Type B pancreatic cell (in vitro differentiated cells): ENCODE results near the gene RSBN1L. TPM values are rescaled to one million over a fixed set of nuclear protein-coding genes. Genes with fewer than 3 reads are reported as not detected.

ENCODE experiments used
- DNase-seq: peaks from one replicate; pipeline ENCODE4 v3.0.0; 2021; ENCODE audit warnings: mixed read lengths; ENCODE audit not compliant: unreplicated experiment; ENCODE audit errors: extremely low spot score
- H3K27ac Mint-ChIP-seq: 2 replicates; pipeline ENCODE4 v1.8.0; 2021; ENCODE audit warnings: mild to moderate bottlenecking, mixed read lengths
- H3K27me3 Mint-ChIP-seq: 2 replicates; pipeline ENCODE4 v1.8.0; 2021; ENCODE audit warnings: mixed read lengths
- H3K36me3 Mint-ChIP-seq: 2 replicates; pipeline ENCODE4 v1.8.0; 2021; ENCODE audit warnings: mixed read lengths
- H3K4me1 Mint-ChIP-seq: one replicate; pipeline ENCODE4 v1.8.0; 2021; ENCODE audit warnings: mixed read lengths; ENCODE audit not compliant: unreplicated experiment
- H3K4me3 Mint-ChIP-seq: 2 replicates; pipeline ENCODE4 v1.8.0; 2021; ENCODE audit warnings: mild to moderate bottlenecking, mixed read lengths
- H3K9me3 Mint-ChIP-seq: 2 replicates; pipeline ENCODE4 v1.8.0; 2021; ENCODE audit warnings: mixed read lengths
- total RNA-seq: library from RNA; stranded (reverse); gene quantifications from 2 replicates; pipeline ENCODE4 v1.2.1, GENCODE V29; 2021; ENCODE audit warnings: low replicate concordance
- TF ChIP-seq, protein P1 (sequence below): fragments of 200-600 bp; sonication (generic); conservative IDR thresholded peaks from 2 replicates; pipeline ENCODE4 v1.5.0; 2021; ENCODE audit warnings: antibody characterized with exemption, mild to moderate bottlenecking

RSBN1L gene
- total RNA-seq, 1 donor from 2014 or later: 20.4 TPM

DNA sequence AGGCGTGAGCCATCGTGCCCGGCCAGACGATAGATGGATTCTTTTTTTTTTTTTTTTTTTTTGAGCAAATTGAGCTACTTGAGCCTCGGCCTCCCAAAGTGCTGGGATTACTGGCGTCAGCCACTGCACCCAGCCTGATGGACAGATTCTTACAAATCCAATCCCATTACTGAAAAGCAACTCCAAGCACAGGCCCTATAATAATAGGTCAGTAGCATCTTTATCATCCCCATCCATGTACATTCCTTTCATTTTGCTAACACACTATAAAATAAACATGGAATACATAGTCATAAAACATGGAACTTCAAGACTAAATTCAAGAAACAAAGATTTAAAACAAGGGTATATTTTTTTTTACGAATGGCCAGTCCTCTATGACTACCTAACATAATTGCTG is 16.0 kb upstream of the RSBN1L start:
- TF ChIP-seq, protein P1, sequence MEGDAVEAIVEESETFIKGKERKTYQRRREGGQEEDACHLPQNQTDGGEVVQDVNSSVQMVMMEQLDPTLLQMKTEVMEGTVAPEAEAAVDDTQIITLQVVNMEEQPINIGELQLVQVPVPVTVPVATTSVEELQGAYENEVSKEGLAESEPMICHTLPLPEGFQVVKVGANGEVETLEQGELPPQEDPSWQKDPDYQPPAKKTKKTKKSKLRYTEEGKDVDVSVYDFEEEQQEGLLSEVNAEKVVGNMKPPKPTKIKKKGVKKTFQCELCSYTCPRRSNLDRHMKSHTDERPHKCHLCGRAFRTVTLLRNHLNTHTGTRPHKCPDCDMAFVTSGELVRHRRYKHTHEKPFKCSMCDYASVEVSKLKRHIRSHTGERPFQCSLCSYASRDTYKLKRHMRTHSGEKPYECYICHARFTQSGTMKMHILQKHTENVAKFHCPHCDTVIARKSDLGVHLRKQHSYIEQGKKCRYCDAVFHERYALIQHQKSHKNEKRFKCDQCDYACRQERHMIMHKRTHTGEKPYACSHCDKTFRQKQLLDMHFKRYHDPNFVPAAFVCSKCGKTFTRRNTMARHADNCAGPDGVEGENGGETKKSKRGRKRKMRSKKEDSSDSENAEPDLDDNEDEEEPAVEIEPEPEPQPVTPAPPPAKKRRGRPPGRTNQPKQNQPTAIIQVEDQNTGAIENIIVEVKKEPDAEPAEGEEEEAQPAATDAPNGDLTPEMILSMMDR: no peak
- no peaks in the 10 kb centered on the region for H3K27me3 Mint-ChIP-seq
- no peak for DNase-seq
- peaks cover 30% of the 10 kb centered on the region for H3K36me3 Mint-ChIP-seq
- H3K9me3 Mint-ChIP-seq: peaks cover 5% of the 10 kb centered on the region
- H3K27ac Mint-ChIP-seq: no peak overlapping the region
- peaks cover 15% of the 10 kb centered on the region for H3K4me1 Mint-ChIP-seq
- H3K4me3 Mint-ChIP-seq: no peak overlapping the region

DNA sequence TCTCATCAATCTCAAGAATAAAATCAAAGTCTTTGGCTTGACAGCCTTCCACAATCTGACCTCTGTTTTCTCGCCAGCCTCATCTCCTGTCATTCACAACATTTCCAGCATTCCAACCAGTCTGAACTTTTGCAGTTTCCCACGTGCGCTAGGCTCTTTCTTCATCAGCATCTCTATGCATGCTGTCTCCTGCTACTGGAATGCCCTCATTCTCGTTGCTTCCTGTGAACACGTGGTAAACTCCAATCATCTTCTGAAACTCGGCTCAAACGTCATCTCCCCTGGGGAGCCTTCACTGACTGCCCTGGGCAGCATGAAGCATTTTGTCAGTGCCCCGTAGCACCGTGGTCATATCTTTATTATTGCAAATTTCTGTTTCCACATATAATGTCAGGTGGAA is 12.2 kb upstream of the RSBN1L start:
- Mint-ChIP-seq H3K4me3 (peak overlapping the region; percentile 4), H3K27me3 (no peaks in the 10 kb centered on the region), H3K9me3 (peaks cover 5% of the 10 kb centered on the region), H3K27ac (peak overlapping the region; percentile 17), H3K36me3 (peaks cover 41% of the 10 kb centered on the region), H3K4me1 (peaks cover 36% of the 10 kb centered on the region)
- TF ChIP-seq, protein P1: no peak
- no peak for DNase-seq

DNA sequence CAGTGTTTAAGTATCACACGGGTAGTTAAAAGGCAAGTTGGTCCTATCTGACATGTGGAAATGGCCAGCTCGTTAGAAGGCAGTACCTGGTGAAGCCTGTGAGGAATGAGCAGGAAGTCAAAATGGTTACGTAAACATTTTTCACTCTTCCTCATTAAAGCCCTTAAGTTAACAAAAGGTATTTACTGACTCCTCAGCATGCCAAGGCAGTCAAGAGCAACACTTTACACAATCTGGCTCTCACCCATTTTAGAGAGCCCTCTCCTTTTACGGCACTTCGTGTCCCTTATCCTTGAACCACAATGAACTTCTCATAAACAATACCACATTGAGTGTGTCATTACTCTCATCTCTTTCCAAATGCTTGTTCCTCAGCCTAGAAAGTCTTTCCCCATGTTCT is 11.0 kb upstream of the RSBN1L start:
- DNase-seq: no peak
- H3K27me3 Mint-ChIP-seq: no peaks in the 10 kb centered on the region
- H3K9me3 Mint-ChIP-seq: no peaks in the 10 kb centered on the region
- peaks cover 40% of the 10 kb centered on the region for H3K36me3 Mint-ChIP-seq
- peak overlapping the region; percentile 53 for H3K27ac Mint-ChIP-seq
- TF ChIP-seq, protein P1: no peak
- peaks cover 31% of the 10 kb centered on the region for H3K4me1 Mint-ChIP-seq
- H3K4me3 Mint-ChIP-seq: no peak overlapping the region

DNA sequence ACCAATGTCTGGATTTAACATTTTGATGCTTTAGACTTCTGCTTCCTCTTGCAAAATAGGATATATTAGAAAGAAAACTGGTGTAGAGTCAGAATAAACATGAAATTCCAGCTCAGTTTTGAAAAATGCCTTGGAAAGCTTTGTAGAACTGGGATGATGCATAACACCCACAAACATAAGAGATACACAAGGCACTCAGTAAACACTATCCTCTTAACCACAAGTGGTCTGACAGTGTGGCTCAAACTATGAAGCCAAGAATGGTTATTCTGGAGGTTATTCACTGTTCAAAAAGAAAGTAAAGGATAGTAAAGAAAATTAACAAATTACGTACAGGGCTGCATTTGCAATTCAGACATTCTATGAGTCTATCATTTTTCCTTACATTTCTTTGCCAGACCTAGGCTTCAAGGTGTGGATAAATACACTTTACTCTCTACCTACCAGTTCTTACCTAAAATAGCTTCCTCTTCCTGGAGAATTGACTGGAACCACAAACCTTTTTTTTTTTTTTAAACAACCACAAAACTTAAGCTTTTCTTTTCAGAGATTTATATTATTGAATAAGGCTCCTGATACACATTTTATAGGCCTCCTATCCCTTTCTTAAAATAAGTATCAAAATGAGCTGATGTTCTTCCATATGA is 9.0 kb upstream of the RSBN1L start:
- Mint-ChIP-seq H3K27ac (peak overlapping the region; percentile 13), H3K4me3 (no peak overlapping the region), H3K9me3 (peaks cover 2% of the 10 kb centered on the region), H3K36me3 (peaks cover 33% of the 10 kb centered on the region), H3K27me3 (no peaks in the 10 kb centered on the region), H3K4me1 (peaks cover 33% of the 10 kb centered on the region)
- TF ChIP-seq, protein P1: no peak
- no peak for DNase-seq

DNA sequence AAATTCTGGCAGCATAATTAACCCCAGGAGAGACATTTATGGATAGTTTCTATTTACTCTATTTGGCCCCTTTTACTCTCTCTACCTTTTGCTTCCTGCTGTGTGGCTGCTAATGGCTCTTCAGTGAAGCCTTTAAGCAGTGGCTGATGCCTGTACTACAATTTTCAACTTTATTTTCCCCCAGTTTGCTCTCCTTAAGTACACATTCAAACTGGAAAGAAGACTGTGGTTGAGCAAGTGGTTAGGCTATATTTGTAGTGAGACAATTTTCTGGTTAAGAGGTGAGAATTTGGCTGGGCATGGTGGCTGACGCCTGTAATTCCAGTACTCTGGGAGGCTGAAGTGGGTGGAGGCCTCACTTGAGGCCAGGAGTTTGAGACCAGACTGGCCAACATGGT is 8.5 kb upstream of the RSBN1L start:
- Mint-ChIP-seq H3K4me1 (peaks cover 37% of the 10 kb centered on the region), H3K27me3 (no peaks in the 10 kb centered on the region), H3K9me3 (peaks cover 6% of the 10 kb centered on the region), H3K36me3 (peaks cover 33% of the 10 kb centered on the region), H3K27ac (peak overlapping the region; percentile 13), H3K4me3 (no peak overlapping the region)
- DNase-seq: no peak
- TF ChIP-seq, protein P1: no peak
